A549 (cell line): ENCODE measurements around the gene ACCSL.

ENCODE experiments used
- CHD4 ChIP-seq: fragments of 200-600 bp; sonication (generic); IDR thresholded peaks from 2 replicates; pipeline ENCODE4 v1.6.1; 2016; ENCODE audit warnings: antibody characterized with exemption, mild to moderate bottlenecking, borderline replicate concordance
- EP300 ChIP-seq, 2 experiments: fragments of >200 bp; sonication (Bioruptor Twin); formaldehyde crosslinking; IDR thresholded peaks; 2 replicates in 1 of 2; 3 replicates in 1 of 2; pipeline ENCODE4 v1.6.1; 2016 to 2017
- HDAC2 ChIP-seq: fragments of 200-600 bp; sonication (generic); IDR thresholded peaks from 2 replicates; pipeline ENCODE4 v1.6.1; 2016
- KDM1A ChIP-seq: fragments of 200-600 bp; sonication (generic); IDR thresholded peaks from 2 replicates; pipeline ENCODE4 v1.6.1; 2016; ENCODE audit warnings: low read depth, mild to moderate bottlenecking
- PHF8 ChIP-seq: fragments of 200-600 bp; sonication (generic); IDR thresholded peaks from 2 replicates; pipeline ENCODE4 v1.6.1; 2016; ENCODE audit warnings: low read depth, mild to moderate bottlenecking, antibody characterized with exemption, moderate library complexity, borderline replicate concordance
- POLR2A ChIP-seq: IDR thresholded peaks from 2 replicates; pipeline ENCODE4 v1.6.1; 2012; ENCODE audit warnings: mild to moderate bottlenecking, low read length
- POLR2AphosphoS2 ChIP-seq: conservative IDR thresholded peaks from 2 replicates; pipeline ENCODE4 v1.6.1; 2012; ENCODE audit warnings: low read length, improper control_type of control experiment, inconsistent platforms
- RAD21 ChIP-seq, 2 experiments: fragments of >200 bp in 1 of 2; sonication (Bioruptor Twin) in 1 of 2; formaldehyde crosslinking in 1 of 2; IDR thresholded peaks in 1 of 2; conservative IDR thresholded peaks in 1 of 2; 2 replicates in 1 of 2; 3 replicates in 1 of 2; pipeline ENCODE4 v1.6.1; 2012 to 2018; ENCODE audit warnings: inconsistent platforms in 1 of 2
- TF ChIP-seq, protein P1 (sequence below): fragments of >200 bp; sonication (Bioruptor Twin); formaldehyde crosslinking; IDR thresholded peaks from 3 replicates; pipeline ENCODE4 v1.5.1; 2016
- TF ChIP-seq, protein P2 (sequence below): fragments of 250-450 bp; sonication (Bioruptor Pico); IDR thresholded peaks from 2 replicates; pipeline ENCODE4 v1.5.0; 2021; ENCODE audit warnings: mild to moderate bottlenecking, moderate library complexity, borderline replicate concordance
- TF ChIP-seq, protein P3 (sequence below): fragments of 200-600 bp; sonication (generic); IDR thresholded peaks from 2 replicates; pipeline ENCODE4 v1.6.1; 2016; ENCODE audit warnings: antibody characterized with exemption, mild to moderate bottlenecking, moderate library complexity
- TF ChIP-seq, protein P4 (sequence below): IDR thresholded peaks from 2 replicates; pipeline ENCODE4 v1.6.1; 2012; ENCODE audit warnings: low read depth, borderline replicate concordance
- TF ChIP-seq, protein P5 (sequence below): IDR thresholded peaks from 2 replicates; pipeline ENCODE4 v1.6.1; 2012
- TF ChIP-seq, protein P6 (sequence below): fragments of 250-450 bp; sonication (Bioruptor Pico); IDR thresholded peaks from 2 replicates; pipeline ENCODE4 v1.5.0; 2020; ENCODE audit warnings: low read depth, mild to moderate bottlenecking, moderate library complexity

DNA sequence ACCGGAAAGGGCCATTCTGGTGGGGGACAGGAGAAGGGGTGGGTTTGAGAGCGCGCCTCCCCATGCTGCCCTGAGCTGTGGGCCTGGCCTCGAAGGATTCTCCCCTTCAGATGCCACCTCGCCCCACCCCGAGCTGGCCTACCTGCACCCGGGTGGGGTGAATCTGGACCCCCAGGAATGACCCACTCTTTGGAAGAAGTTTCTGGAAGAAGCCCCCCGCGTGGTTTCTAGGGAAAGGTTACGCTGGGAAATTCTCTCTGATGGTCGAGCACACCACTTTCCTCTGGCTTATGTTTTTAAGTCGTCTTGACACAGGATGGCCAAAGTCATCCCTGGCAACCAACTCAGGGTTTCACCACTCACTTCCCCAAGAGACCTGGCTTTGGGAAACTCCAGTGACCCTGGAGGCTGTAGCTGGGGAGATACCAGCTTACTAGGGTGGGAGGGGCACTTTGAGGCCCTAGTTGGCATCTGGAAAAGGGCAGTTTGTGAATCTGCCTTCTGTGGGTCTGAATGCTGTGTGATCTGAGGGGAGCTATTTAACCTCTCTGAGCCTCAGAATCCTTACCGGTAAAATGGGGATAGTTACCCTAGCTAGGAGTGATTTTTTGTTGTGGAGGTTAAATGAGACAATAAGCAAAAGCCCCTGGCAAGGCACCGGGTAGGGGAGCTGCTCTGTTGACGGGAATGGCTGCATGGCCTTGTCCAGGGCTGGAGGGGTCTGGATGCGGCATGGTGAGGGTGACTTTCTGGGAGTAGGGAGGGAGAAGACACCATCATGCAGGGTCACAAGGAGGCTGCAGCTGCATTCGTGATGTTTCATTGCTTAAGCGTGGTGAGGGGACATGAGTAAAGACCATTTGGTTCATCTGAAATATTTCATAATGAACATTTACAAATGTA lies 45.3 kb upstream of the ACCSL start:
- TF ChIP-seq, protein P1, sequence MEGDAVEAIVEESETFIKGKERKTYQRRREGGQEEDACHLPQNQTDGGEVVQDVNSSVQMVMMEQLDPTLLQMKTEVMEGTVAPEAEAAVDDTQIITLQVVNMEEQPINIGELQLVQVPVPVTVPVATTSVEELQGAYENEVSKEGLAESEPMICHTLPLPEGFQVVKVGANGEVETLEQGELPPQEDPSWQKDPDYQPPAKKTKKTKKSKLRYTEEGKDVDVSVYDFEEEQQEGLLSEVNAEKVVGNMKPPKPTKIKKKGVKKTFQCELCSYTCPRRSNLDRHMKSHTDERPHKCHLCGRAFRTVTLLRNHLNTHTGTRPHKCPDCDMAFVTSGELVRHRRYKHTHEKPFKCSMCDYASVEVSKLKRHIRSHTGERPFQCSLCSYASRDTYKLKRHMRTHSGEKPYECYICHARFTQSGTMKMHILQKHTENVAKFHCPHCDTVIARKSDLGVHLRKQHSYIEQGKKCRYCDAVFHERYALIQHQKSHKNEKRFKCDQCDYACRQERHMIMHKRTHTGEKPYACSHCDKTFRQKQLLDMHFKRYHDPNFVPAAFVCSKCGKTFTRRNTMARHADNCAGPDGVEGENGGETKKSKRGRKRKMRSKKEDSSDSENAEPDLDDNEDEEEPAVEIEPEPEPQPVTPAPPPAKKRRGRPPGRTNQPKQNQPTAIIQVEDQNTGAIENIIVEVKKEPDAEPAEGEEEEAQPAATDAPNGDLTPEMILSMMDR = no peak
- TF ChIP-seq CHD4 = no peak
- TF ChIP-seq, protein P2, sequence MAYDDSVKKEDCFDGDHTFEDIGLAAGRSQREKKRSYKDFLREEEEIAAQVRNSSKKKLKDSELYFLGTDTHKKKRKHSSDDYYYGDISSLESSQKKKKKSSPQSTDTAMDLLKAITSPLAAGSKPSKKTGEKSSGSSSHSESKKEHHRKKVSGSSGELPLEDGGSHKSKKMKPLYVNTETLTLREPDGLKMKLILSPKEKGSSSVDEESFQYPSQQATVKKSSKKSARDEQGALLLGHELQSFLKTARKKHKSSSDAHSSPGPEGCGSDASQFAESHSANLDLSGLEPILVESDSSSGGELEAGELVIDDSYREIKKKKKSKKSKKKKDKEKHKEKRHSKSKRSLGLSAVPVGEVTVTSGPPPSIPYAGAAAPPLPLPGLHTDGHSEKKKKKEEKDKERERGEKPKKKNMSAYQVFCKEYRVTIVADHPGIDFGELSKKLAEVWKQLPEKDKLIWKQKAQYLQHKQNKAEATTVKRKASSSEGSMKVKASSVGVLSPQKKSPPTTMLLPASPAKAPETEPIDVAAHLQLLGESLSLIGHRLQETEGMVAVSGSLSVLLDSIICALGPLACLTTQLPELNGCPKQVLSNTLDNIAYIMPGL (CRISPR knock-in tag) = no peak
- TF ChIP-seq, protein P3, sequence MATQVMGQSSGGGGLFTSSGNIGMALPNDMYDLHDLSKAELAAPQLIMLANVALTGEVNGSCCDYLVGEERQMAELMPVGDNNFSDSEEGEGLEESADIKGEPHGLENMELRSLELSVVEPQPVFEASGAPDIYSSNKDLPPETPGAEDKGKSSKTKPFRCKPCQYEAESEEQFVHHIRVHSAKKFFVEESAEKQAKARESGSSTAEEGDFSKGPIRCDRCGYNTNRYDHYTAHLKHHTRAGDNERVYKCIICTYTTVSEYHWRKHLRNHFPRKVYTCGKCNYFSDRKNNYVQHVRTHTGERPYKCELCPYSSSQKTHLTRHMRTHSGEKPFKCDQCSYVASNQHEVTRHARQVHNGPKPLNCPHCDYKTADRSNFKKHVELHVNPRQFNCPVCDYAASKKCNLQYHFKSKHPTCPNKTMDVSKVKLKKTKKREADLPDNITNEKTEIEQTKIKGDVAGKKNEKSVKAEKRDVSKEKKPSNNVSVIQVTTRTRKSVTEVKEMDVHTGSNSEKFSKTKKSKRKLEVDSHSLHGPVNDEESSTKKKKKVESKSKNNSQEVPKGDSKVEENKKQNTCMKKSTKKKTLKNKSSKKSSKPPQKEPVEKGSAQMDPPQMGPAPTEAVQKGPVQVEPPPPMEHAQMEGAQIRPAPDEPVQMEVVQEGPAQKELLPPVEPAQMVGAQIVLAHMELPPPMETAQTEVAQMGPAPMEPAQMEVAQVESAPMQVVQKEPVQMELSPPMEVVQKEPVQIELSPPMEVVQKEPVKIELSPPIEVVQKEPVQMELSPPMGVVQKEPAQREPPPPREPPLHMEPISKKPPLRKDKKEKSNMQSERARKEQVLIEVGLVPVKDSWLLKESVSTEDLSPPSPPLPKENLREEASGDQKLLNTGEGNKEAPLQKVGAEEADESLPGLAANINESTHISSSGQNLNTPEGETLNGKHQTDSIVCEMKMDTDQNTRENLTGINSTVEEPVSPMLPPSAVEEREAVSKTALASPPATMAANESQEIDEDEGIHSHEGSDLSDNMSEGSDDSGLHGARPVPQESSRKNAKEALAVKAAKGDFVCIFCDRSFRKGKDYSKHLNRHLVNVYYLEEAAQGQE = no peak
- TF ChIP-seq POLR2AphosphoS2 = no peak
- TF ChIP-seq, protein P4, sequence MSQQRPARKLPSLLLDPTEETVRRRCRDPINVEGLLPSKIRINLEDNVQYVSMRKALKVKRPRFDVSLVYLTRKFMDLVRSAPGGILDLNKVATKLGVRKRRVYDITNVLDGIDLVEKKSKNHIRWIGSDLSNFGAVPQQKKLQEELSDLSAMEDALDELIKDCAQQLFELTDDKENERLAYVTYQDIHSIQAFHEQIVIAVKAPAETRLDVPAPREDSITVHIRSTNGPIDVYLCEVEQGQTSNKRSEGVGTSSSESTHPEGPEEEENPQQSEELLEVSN = no peak
- TF ChIP-seq, protein P5, sequence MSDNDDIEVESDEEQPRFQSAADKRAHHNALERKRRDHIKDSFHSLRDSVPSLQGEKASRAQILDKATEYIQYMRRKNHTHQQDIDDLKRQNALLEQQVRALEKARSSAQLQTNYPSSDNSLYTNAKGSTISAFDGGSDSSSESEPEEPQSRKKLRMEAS = no peak
- TF ChIP-seq HDAC2 = no peak
- no peak for TF ChIP-seq POLR2A
- no peak for TF ChIP-seq KDM1A
- TF ChIP-seq, protein P6, sequence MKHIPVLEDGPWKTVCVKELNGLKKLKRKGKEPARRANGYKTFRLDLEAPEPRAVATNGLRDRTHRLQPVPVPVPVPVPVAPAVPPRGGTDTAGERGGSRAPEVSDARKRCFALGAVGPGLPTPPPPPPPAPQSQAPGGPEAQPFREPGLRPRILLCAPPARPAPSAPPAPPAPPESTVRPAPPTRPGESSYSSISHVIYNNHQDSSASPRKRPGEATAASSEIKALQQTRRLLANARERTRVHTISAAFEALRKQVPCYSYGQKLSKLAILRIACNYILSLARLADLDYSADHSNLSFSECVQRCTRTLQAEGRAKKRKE (CRISPR knock-in tag) = no peak
- no peak for TF ChIP-seq EP300 (IDR thresholded peaks at IDR 0.05)
- no peak for TF ChIP-seq PHF8
- TF ChIP-seq RAD21 (conservative IDR thresholded peaks at IDR 0.05 in 1 of 2, IDR thresholded peaks at IDR 0.05 in 1 of 2) = no peak
